ENCODE data around the gene EPM2AIP1.
"Not testable (repeated sequence)": the region's sequence is repeated elsewhere in the genome, so short reads cannot be mapped to it uniquely, and the experiment has no call there.

The EPM2AIP1 gene

GRCh38 chr3:36992806-36993325 lies at the start of gene EPM2AIP1:
TSS of gene EPM2AIP1 (minus strand) at chr3:36993131. CDS start at chr3:36993077, 54 bp downstream.
- FAIRE-seq (no peak), DNase-seq (ENCODE audit: insufficient read length, low spot score) (peak; percentile 9)

GRCh38 chr3:37042712-37043111 lies 49.8 kb upstream of the EPM2AIP1 start:
- DNase-seq (ENCODE audit: insufficient read length, low spot score); FAIRE-seq: not testable (repeated sequence)

GRCh38 chr3:37041546-37042195 lies 48.7 kb upstream of the EPM2AIP1 start:
- FAIRE-seq, result no peak
- no peak for DNase-seq (ENCODE audit: insufficient read length, low spot score)

- DNase-seq (ENCODE audit: insufficient read length, low spot score), result no peak
- no peak for FAIRE-seq
Measured at GRCh38 chr3:37040231-37040630, 47.3 kb upstream of the EPM2AIP1 start.

- no peak for DNase-seq (ENCODE audit: insufficient read length, low spot score)
- no peak for FAIRE-seq
Measured at GRCh38 chr3:37039161-37039846, 46.4 kb upstream of the EPM2AIP1 start.

GRCh38 chr3:37037352-37037751 lies 44.4 kb upstream of the EPM2AIP1 start:
- FAIRE-seq (no peak), DNase-seq (ENCODE audit: insufficient read length, low spot score) (no peak)

- no peak for FAIRE-seq
- DNase-seq (ENCODE audit: insufficient read length, low spot score), result no peak
Measured at GRCh38 chr3:37032961-37033360, 40.0 kb upstream of the EPM2AIP1 start.

- peak; percentile 13 for FAIRE-seq
- DNase-seq (ENCODE audit: insufficient read length, low spot score), result no peak
Measured at GRCh38 chr3:37031096-37031682, 38.3 kb upstream of the EPM2AIP1 start.

- no peak for FAIRE-seq
- DNase-seq (ENCODE audit: insufficient read length, low spot score), result no peak
Measured at GRCh38 chr3:37030588-37030987, 37.7 kb upstream of the EPM2AIP1 start.

- FAIRE-seq (no peak), DNase-seq (ENCODE audit: insufficient read length, low spot score) (no peak)
Measured at GRCh38 chr3:37029516-37030163, 36.7 kb upstream of the EPM2AIP1 start.

GRCh38 chr3:37029111-37029510 lies 36.2 kb upstream of the EPM2AIP1 start:
- no peak for FAIRE-seq
- DNase-seq (ENCODE audit: insufficient read length, low spot score), result no peak

- DNase-seq (ENCODE audit: insufficient read length, low spot score) (no peak), FAIRE-seq (no peak)
Measured at GRCh38 chr3:37028329-37028728, 35.4 kb upstream of the EPM2AIP1 start.

- FAIRE-seq, result no peak
- DNase-seq (ENCODE audit: insufficient read length, low spot score), result no peak
Measured at GRCh38 chr3:37026851-37027250, 33.9 kb upstream of the EPM2AIP1 start.

GRCh38 chr3:37025561-37026335 lies 32.8 kb upstream of the EPM2AIP1 start:
- FAIRE-seq, result no peak
- DNase-seq (ENCODE audit: insufficient read length, low spot score), result no peak

- FAIRE-seq (no peak), DNase-seq (ENCODE audit: insufficient read length, low spot score) (no peak)
Measured at GRCh38 chr3:37024820-37025405, 32.0 kb upstream of the EPM2AIP1 start.

- FAIRE-seq (no peak), DNase-seq (ENCODE audit: insufficient read length, low spot score) (peak; percentile 5)
Measured at GRCh38 chr3:37024092-37024491, 31.2 kb upstream of the EPM2AIP1 start.

- no peak for DNase-seq (ENCODE audit: insufficient read length, low spot score)
Measured at GRCh38 chr3:37017683-37018082, 24.8 kb upstream of the EPM2AIP1 start.

GRCh38 chr3:37016903-37017302 lies 24.0 kb upstream of the EPM2AIP1 start:
- FAIRE-seq, result no peak

More at GRCh38 chr3:37017683-37018082, 24.8 kb upstream of the EPM2AIP1 start:
- no peak for FAIRE-seq

GRCh38 chr3:37015642-37016041 lies 22.7 kb upstream of the EPM2AIP1 start:
- DNase-seq (ENCODE audit: insufficient read length, low spot score) (no peak), FAIRE-seq (no peak)

More at GRCh38 chr3:37016903-37017302, 24.0 kb upstream of the EPM2AIP1 start:
- DNase-seq (ENCODE audit: insufficient read length, low spot score), result no peak

- FAIRE-seq (no peak), DNase-seq (ENCODE audit: insufficient read length, low spot score) (no peak)
Measured at GRCh38 chr3:37014620-37015019, 21.7 kb upstream of the EPM2AIP1 start.
